OCI-LY7 (cell line): Measurements from ENCODE around the gene TMEM154.

Source experiments
- CTCF ChIP-seq: fragments of 200-600 bp; sonication (generic); conservative IDR thresholded peaks from 2 replicates; pipeline ENCODE4 v1.5.1; 2014; ENCODE audit warnings: mild to moderate bottlenecking, antibody characterized with exemption, low read length, moderate library complexity, mixed read lengths
- EZH2phosphoT487 ChIP-seq: fragments of 200-600 bp; sonication (generic); IDR thresholded peaks from 2 replicates; pipeline ENCODE4 v1.6.1; 2018; ENCODE audit warnings: low read depth, borderline replicate concordance, mild to moderate bottlenecking, mixed run types, antibody characterized with exemption, low read length, moderate library complexity, mixed read lengths

- no peak for TF ChIP-seq CTCF
- no peak for TF ChIP-seq EZH2phosphoT487
These were observed 69.7 kb downstream of the TMEM154 start for GRCh38 chr4:152610131-152610530.
